Mucosa of rectum (tissue), 2 donors: ENCODE data around the gene BCAM.
A peak's percentile ranks its signal among the peaks of the same experiment; 100 is the strongest.

Experiments used
- H3K27ac ChIP-seq, 2 donors: one replicate each; pipeline ENCODE4 v1.7.0; 2013; ENCODE audit warnings: inconsistent platforms in 2 of 2, low read depth in 2 of 2, low read length in 2 of 2
- H3K27me3 ChIP-seq, 2 donors: one replicate each; pipeline ENCODE4 v1.7.0; 2013; ENCODE audit warnings: low read length in 2 of 2; ENCODE audit not compliant: control insufficient read depth in 2 of 2, insufficient read depth in 2 of 2
- H3K36me3 ChIP-seq, 2 donors: one replicate each; pipeline ENCODE4 v1.7.0; 2013; ENCODE audit warnings: low read length in 2 of 2; ENCODE audit not compliant: control insufficient read depth in 2 of 2, insufficient read depth in 2 of 2
- H3K4me1 ChIP-seq, 2 donors: one replicate each; pipeline ENCODE4 v1.7.0; 2013; ENCODE audit warnings: low read length in 2 of 2, mild to moderate bottlenecking in 1 of 2; ENCODE audit not compliant: control insufficient read depth in 2 of 2, insufficient read depth in 2 of 2
- H3K4me3 ChIP-seq, 2 donors: one replicate each; pipeline ENCODE4 v1.7.0; 2013; ENCODE audit warnings: low read length in 2 of 2
- H3K9ac ChIP-seq, 2 donors: one replicate each; pipeline ENCODE4 v1.7.0; 2013; ENCODE audit warnings: low read length in 2 of 2, low read depth in 1 of 2, mild to moderate bottlenecking in 1 of 2
- H3K9me3 ChIP-seq, 2 donors: one replicate each; pipeline ENCODE4 v1.7.0; 2013; ENCODE audit warnings: low read length in 2 of 2; ENCODE audit not compliant: control insufficient read depth in 2 of 2
- donor health status: healthy.
- donor health status: Normal muscosa, but diverticular disease.

Gene BCAM

GRCh38 chr19:44816301-44816700 lies 7.4 kb downstream of the BCAM start:
- no peaks in the 10 kb centered on the region for H3K27me3 ChIP-seq
- H3K27ac ChIP-seq: no peak overlapping the region
- H3K9me3 ChIP-seq: no peaks in the 10 kb centered on the region
- peaks cover 0 to 4% of the 10 kb centered on the region in 2 donors for H3K36me3 ChIP-seq
- no peak overlapping the region for H3K9ac ChIP-seq
- H3K4me3 ChIP-seq: no peak overlapping the region
- peaks cover 5 to 6% of the 10 kb centered on the region in 2 donors for H3K4me1 ChIP-seq

GRCh38 chr19:44817725-44818465 lies 9.0 kb downstream of the BCAM start:
- H3K9ac ChIP-seq: no peak overlapping the region
- peaks cover 0 to 4% of the 10 kb centered on the region in 2 donors for H3K36me3 ChIP-seq
- no peak overlapping the region for H3K4me3 ChIP-seq
- H3K27ac ChIP-seq: no peak overlapping the region
- H3K9me3 ChIP-seq: no peaks in the 10 kb centered on the region
- H3K4me1 ChIP-seq: peaks cover 5 to 6% of the 10 kb centered on the region in 2 donors
- H3K27me3 ChIP-seq: no peaks in the 10 kb centered on the region

- Histone ChIP-seq H3K4me1 (peaks cover 8 to 10% of the 10 kb centered on the region in 2 donors), H3K36me3 (peaks cover 0 to 4% of the 10 kb centered on the region in 2 donors), H3K4me3 (no peak overlapping the region), H3K27ac (no peak overlapping the region), H3K9ac (no peak overlapping the region), H3K27me3 (no peaks in the 10 kb centered on the region), H3K9me3 (no peaks in the 10 kb centered on the region)
Observed at GRCh38 chr19:44818466-44819031, 9.6 kb downstream of the BCAM start.

GRCh38 chr19:44819246-44819832 lies 10.4 kb downstream of the BCAM start:
- peaks cover 0 to 3% of the 10 kb centered on the region in 2 donors for H3K36me3 ChIP-seq
- no peaks in the 10 kb centered on the region for H3K9me3 ChIP-seq
- peaks cover 8 to 10% of the 10 kb centered on the region in 2 donors for H3K4me1 ChIP-seq
- H3K9ac ChIP-seq: no peak overlapping the region
- H3K4me3 ChIP-seq: no peak overlapping the region
- H3K27me3 ChIP-seq: no peaks in the 10 kb centered on the region
- no peak overlapping the region for H3K27ac ChIP-seq

DNA sequence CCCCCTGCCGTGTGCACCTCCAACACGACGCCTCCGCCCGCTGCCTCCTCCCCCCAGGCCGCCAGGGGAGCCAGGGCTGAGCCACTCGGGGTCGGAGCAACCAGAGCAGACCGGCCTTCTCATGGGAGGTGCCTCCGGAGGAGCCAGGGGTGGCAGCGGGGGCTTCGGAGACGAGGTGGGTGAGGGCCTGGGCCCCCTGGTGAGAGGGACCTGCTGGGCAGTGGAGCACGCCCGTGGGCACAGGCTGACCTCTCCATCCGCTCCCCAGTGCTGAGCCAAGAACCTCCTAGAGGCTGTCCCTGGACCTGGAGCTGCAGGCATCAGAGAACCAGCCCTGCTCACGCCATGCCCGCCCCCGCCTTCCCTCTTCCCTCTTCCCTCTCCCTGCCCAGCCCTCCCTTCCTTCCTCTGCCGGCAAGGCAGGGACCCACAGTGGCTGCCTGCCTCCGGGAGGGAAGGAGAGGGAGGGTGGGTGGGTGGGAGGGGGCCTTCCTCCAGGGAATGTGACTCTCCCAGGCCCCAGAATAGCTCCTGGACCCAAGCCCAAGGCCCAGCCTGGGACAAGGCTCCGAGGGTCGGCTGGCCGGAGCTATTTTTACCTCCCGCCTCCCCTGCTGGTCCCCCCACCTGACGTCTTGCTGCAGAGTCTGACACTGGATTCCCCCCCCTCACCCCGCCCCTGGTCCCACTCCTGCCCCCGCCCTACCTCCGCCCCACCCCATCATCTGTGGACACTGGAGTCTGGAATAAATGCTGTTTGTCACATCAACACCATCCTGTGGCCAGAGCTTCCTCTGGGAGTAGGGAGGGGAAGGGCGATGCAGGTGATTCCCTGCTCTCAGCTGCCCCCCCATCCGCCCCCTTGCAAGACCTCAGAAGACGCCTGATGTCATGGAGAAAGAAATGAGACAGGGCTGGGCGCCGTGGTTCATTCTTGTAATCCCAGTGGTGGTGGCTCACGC lies 12.0 kb downstream of the BCAM start:
- H3K27me3 ChIP-seq: no peaks in the 10 kb centered on the region
- no peak overlapping the region for H3K9ac ChIP-seq
- no peak overlapping the region for H3K4me3 ChIP-seq
- H3K27ac ChIP-seq: peak overlapping the region in 1 of 2 donors; percentile 22
- no peaks in the 10 kb centered on the region for H3K36me3 ChIP-seq
- no peaks in the 10 kb centered on the region for H3K9me3 ChIP-seq
- H3K4me1 ChIP-seq: peaks cover 8 to 10% of the 10 kb centered on the region in 2 donors

DNA sequence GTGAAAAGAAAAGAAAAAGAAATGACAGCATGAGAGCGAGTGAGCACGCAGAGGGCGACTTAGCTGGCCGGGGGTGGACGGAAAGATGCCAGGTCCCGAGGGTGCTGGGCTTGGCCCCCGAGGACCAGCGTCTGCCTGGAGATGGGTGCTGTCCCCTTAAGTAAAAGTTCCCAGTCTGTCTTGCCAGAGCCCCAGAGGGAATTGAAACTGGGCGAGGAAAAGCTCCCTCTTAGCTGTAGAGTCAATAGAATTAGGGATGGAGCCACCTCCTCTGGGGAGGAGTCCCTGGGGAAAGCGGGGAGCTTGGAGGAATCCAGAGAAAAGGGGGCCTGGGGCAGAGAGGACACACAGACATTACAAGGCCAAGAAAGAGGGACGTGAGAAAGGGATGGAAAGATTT lies 13.3 kb downstream of the BCAM start:
- no peak overlapping the region for H3K27ac ChIP-seq
- H3K27me3 ChIP-seq: no peaks in the 10 kb centered on the region
- no peak overlapping the region for H3K9ac ChIP-seq
- no peak overlapping the region for H3K4me3 ChIP-seq
- no peaks in the 10 kb centered on the region for H3K36me3 ChIP-seq
- H3K4me1 ChIP-seq: peaks cover 8 to 10% of the 10 kb centered on the region in 2 donors
- H3K9me3 ChIP-seq: no peaks in the 10 kb centered on the region

- no peaks in the 10 kb centered on the region for H3K9me3 ChIP-seq
- no peak overlapping the region for H3K9ac ChIP-seq
- peaks cover 8 to 10% of the 10 kb centered on the region in 2 donors for H3K4me1 ChIP-seq
- H3K4me3 ChIP-seq: no peak overlapping the region
- no peaks in the 10 kb centered on the region for H3K27me3 ChIP-seq
- H3K36me3 ChIP-seq: no peaks in the 10 kb centered on the region
- H3K27ac ChIP-seq: no peak overlapping the region
Observed at GRCh38 chr19:44822670-44823372, 13.9 kb downstream of the BCAM start.

DNA sequence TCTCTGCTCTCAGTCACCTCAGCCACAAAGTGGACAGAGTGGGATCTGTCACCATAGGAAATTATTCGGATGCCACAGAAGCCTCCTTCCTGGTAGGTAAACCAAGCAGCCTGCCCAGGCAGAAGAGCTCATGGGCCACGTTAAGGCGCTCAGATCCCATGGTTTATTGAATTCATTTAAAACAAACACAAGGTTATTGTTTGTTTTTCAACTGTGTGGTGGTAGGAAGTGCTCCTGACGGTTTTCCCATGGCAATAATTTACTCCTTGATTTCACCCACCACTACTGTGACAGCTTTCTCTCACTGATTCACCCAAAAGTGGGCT lies 14.4 kb downstream of the BCAM start:
- Histone ChIP-seq H3K4me1 (peaks cover 5 to 8% of the 10 kb centered on the region in 2 donors), H3K9me3 (no peaks in the 10 kb centered on the region), H3K27ac (no peak overlapping the region), H3K27me3 (no peaks in the 10 kb centered on the region), H3K9ac (no peak overlapping the region), H3K4me3 (no peak overlapping the region), H3K36me3 (no peaks in the 10 kb centered on the region)

DNA sequence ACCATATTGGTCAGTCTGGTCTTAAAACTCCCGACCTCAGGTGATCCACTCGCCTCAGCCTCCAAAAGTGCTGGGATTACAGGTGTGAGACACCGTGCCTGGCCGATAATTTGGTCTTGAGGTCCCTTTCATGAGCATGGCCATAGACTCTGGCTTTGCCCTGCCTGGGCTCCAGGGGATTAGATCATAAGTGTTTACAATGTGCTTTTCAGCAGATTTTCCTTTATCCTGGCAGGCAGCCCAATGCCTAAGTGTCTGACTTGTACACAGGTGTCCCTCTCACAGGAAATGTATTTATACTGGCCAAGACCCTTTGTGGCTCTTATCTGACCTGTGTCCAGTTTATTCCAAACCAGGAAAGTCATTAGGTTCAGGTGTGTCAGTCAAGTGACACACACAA lies 15.9 kb downstream of the BCAM start:
- Histone ChIP-seq H3K27me3 (no peaks in the 10 kb centered on the region), H3K4me1 (peaks cover 3 to 5% of the 10 kb centered on the region in 2 donors), H3K27ac (no peak overlapping the region), H3K9ac (no peak overlapping the region), H3K36me3 (no peaks in the 10 kb centered on the region), H3K9me3 (no peaks in the 10 kb centered on the region), H3K4me3 (no peak overlapping the region)
